GM12892 (cell line): Measurements from ENCODE around the gene CACNA2D2.

Experiments used
- POLR2A ChIP-seq: IDR thresholded peaks from 2 replicates; pipeline ENCODE4 v1.6.1; 2011; ENCODE audit warnings: low read depth, low read length, control low read depth
- POLR2AphosphoS5 ChIP-seq: IDR thresholded peaks from 2 replicates; pipeline ENCODE4 v1.6.1; 2011; ENCODE audit warnings: low read depth, low read length, control low read depth

- no peak for TF ChIP-seq POLR2A
- TF ChIP-seq POLR2AphosphoS5, result no peak
These were observed 73.2 kb downstream of the CACNA2D2 start for GRCh38 chr3:50430191-50430590.
